ENCODE data around the gene TRPM1.
"Not testable (repeated sequence)": the region's sequence is repeated elsewhere in the genome, so short reads cannot be mapped to it uniquely, and the experiment has no call there.

TRPM1 gene

GRCh38 chr15:31098491-31098917, 3.0 kb downstream of the TRPM1 start:
- CTCF ChIA-PET = no interaction called here
- DNase-seq (ENCODE audit: extremely low spot score) = no peak
- POLR2A ChIA-PET = no interaction called here
- no peak for TF ChIP-seq SP1 (IDR thresholded peaks at IDR 0.05)
- no peak for TF ChIP-seq ZNF384 (IDR thresholded peaks at IDR 0.05)
- no peak for TF ChIP-seq ELF4 (IDR thresholded peaks at IDR 0.05)
- no peak for TF ChIP-seq BHLHE40 (IDR thresholded peaks at IDR 0.05; ENCODE audit: borderline replicate concordance)
- TF ChIP-seq FOXK2 (IDR thresholded peaks at IDR 0.05) = no peak
- no peak for TF ChIP-seq L3MBTL2 (conservative IDR thresholded peaks at IDR 0.05)
- no peak for TF ChIP-seq NFRKB (IDR thresholded peaks at IDR 0.05)
- no peak for TF ChIP-seq FOXM1 (IDR thresholded peaks at IDR 0.05; ENCODE audit: borderline replicate concordance)
- no peak for TF ChIP-seq SUZ12 (IDR thresholded peaks at IDR 0.05)
- no peak for TF ChIP-seq ARNT (IDR thresholded peaks at IDR 0.05)
- TF ChIP-seq, protein P1, sequence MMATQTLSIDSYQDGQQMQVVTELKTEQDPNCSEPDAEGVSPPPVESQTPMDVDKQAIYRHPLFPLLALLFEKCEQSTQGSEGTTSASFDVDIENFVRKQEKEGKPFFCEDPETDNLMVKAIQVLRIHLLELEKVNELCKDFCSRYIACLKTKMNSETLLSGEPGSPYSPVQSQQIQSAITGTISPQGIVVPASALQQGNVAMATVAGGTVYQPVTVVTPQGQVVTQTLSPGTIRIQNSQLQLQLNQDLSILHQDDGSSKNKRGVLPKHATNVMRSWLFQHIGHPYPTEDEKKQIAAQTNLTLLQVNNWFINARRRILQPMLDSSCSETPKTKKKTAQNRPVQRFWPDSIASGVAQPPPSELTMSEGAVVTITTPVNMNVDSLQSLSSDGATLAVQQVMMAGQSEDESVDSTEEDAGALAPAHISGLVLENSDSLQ (IDR thresholded peaks at IDR 0.05) = no peak
- no peak for TF ChIP-seq FOXA1 (IDR thresholded peaks at IDR 0.05)
- TF ChIP-seq CTBP1 (IDR thresholded peaks at IDR 0.05; ENCODE audit: borderline replicate concordance) = no peak
- no peak for TF ChIP-seq TARDBP (IDR thresholded peaks at IDR 0.05)
- TF ChIP-seq LEF1 (IDR thresholded peaks at IDR 0.05; ENCODE audit: borderline replicate concordance) = no peak
- TF ChIP-seq HDGF (IDR thresholded peaks at IDR 0.05; ENCODE audit: borderline replicate concordance) = no peak

DNA sequence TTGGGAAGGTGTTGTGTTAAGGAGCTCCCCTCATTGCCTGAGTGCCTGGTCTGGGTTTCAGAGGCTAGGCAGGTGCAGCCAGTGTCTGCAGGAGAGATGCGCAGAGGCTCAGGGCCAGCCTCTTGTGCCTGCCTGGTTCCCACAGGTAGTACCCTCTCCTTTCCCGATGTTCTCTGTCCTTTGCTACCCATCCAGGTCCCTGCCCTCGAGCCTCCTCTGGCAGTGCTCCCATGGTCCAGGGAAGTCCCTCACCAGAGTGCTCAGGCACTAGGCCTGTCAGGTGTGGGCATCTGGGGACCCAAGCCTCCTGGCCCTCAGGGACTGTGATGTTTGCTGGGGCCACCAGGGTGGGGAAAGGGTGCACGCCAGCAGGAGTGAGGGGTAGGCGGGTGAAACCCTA, 5.0 kb downstream of the TRPM1 start:
- ChIA-PET POLR2A (no interaction called here), CTCF (no interaction called here)
- TF ChIP-seq, protein P1 (IDR thresholded peaks at IDR 0.05) = no peak
- no peak for TF ChIP-seq SUZ12 (IDR thresholded peaks at IDR 0.05)
- TF ChIP-seq L3MBTL2 (conservative IDR thresholded peaks at IDR 0.05) = no peak
- TF ChIP-seq ELF4 (IDR thresholded peaks at IDR 0.05) = no peak
- TF ChIP-seq ZNF384 (IDR thresholded peaks at IDR 0.05) = no peak
- no peak for TF ChIP-seq CTBP1 (IDR thresholded peaks at IDR 0.05; ENCODE audit: borderline replicate concordance)
- TF ChIP-seq BHLHE40 (IDR thresholded peaks at IDR 0.05; ENCODE audit: borderline replicate concordance) = no peak
- no peak for TF ChIP-seq SP1 (IDR thresholded peaks at IDR 0.05)
- TF ChIP-seq LEF1 (IDR thresholded peaks at IDR 0.05; ENCODE audit: borderline replicate concordance) = no peak
- TF ChIP-seq FOXK2 (IDR thresholded peaks at IDR 0.05) = no peak
- no peak for TF ChIP-seq TARDBP (IDR thresholded peaks at IDR 0.05)
- DNase-seq (ENCODE audit: extremely low spot score) = no peak

DNA sequence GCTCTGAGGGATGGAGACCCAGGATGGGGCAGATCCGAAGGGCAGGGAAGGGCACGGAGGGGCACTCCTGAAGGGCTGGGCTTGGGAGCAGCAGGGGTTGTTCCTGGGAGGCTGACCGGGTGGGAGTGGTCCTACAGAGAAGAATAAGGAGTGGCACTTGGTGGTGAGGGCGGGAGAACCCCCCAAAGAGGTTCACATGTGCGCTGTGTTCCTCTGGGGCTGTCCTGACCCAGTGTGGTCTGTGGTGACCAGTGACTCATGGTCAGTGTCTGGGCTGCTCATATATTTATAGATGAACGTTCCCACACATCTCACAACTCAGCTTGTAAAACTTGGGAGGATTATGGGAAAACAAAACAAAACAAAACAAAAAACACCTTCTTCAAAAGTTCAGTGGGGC, 10.0 kb downstream of the TRPM1 start:
- CTCF ChIA-PET = no interaction called here

DNA sequence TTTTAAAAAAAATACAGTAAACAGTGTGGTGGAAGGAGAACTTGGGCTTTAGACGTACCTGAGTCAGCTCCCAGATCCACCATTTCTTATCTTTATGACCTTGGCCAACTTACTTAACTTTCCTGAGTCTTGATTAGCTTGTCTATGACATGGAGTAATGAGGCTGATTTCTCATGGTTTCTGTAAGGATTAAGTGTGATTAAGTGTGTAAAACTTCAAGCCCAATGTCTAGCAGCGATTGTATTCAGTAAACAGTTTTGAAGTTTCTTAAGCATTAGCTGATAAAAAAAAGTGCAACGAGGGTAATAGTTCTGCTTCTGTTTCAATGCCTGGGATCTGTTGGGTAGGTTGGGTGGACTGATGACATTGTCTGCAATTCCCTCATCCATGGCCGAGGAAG, 10.8 kb downstream of the TRPM1 start:
- POLR2A ChIA-PET = no interaction called here
- TF ChIP-seq SUZ12 (IDR thresholded peaks at IDR 0.05) = no peak
- DNase-seq (ENCODE audit: extremely low spot score) = no peak
- CTCF ChIA-PET = no interaction called here

More for the DNA sequence above, 10.0 kb downstream of the TRPM1 start:
- POLR2A ChIA-PET = no interaction called here
- DNase-seq (ENCODE audit: extremely low spot score) = no peak
- no peak for TF ChIP-seq HDGF (IDR thresholded peaks at IDR 0.05; ENCODE audit: borderline replicate concordance)
- TF ChIP-seq NFRKB (IDR thresholded peaks at IDR 0.05) = no peak
- no peak for TF ChIP-seq ARNT (IDR thresholded peaks at IDR 0.05)
- no peak for TF ChIP-seq BHLHE40 (IDR thresholded peaks at IDR 0.05; ENCODE audit: borderline replicate concordance)
- TF ChIP-seq FOXM1 (IDR thresholded peaks at IDR 0.05; ENCODE audit: borderline replicate concordance) = no peak

DNA sequence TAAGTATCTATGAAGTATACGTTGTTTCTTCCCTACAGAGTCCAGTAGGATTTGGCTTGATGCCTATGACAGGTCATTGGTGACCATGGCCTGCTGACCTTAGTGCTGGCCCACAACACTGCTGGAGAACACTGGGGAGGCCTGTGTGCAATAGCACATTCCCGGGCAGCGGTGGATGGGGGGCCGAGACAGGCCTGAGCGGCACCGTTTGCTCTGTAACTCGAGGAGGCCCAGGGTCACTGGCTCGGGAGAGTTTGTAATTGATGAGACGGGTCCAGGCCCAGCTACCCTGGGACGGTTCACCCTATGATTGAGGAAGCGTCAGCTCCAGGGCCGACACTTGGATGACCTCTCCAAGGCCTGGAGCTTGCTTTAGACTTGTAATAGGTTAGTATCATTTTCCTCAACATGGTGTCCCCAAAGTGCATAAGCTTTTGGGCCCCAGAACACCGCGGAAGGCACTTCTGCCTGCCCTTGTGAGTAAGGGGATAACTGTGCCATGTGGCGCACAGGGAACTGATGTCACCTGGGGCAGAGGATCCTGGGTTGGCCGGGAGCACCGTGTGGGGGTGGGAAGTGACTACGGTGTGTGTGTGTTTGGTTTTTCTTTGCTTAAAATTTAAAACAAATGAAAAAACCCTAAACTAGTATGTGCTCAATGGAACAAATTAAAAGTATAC, 12.0 kb downstream of the TRPM1 start:
- TF ChIP-seq BHLHE40 (IDR thresholded peaks at IDR 0.05; ENCODE audit: borderline replicate concordance) = no peak
- no peak for TF ChIP-seq FOXA1 (IDR thresholded peaks at IDR 0.05)
- DNase-seq (ENCODE audit: extremely low spot score) = no peak
- POLR2A ChIA-PET = no interaction called here
- CTCF ChIA-PET = no interaction called here

DNA sequence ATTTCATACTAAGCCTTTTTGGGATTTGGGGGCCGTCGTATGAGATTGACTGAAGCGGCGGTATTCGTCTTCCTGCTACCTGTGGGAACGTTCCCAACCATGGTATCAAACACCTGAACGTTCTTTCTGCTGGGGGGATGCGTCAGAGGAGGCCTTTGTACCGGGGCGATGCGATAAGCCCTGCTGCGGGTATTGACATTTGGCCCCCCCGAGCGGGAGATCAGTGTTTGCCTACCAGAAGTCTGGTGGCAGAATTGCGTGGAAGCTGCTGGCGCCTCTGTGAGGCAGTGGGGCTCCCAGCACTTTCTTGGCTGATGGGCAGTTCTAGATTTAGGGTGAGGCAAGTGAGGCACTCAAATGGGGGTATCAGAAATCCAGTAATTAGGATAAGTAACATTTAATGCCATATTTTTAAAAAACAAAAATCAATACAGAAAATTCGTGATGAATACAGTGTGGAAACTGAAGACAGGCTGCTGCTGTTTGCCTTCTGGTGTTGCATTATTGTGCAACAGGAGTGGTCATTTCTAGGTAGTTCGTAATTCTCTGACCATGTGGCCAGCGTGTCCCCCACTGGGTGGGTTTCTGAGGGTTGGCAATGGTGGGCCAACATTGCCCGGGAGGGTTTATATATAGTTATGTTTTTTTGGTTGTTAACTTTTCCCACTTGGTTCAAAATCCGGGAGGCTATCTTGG, 12.7 kb downstream of the TRPM1 start:
- TF ChIP-seq SUZ12 (IDR thresholded peaks at IDR 0.05) (no peak), NFRKB (IDR thresholded peaks at IDR 0.05) (no peak), L3MBTL2 (conservative IDR thresholded peaks at IDR 0.05) (no peak), ARNT (IDR thresholded peaks at IDR 0.05) (no peak), FOXK2 (IDR thresholded peaks at IDR 0.05) (no peak), ELF4 (IDR thresholded peaks at IDR 0.05) (no peak), HDGF (IDR thresholded peaks at IDR 0.05; ENCODE audit: borderline replicate concordance) (no peak), FOXA1 (IDR thresholded peaks at IDR 0.05) (no peak)
- CTCF ChIA-PET = no interaction called here
- POLR2A ChIA-PET = no interaction called here
- no peak for DNase-seq (ENCODE audit: extremely low spot score)

GRCh38 chr15:31088041-31088440, 13.5 kb downstream of the TRPM1 start:
- DNase-seq (ENCODE audit: extremely low spot score); CTCF ChIA-PET; POLR2A ChIA-PET: not testable (repeated sequence)

DNA sequence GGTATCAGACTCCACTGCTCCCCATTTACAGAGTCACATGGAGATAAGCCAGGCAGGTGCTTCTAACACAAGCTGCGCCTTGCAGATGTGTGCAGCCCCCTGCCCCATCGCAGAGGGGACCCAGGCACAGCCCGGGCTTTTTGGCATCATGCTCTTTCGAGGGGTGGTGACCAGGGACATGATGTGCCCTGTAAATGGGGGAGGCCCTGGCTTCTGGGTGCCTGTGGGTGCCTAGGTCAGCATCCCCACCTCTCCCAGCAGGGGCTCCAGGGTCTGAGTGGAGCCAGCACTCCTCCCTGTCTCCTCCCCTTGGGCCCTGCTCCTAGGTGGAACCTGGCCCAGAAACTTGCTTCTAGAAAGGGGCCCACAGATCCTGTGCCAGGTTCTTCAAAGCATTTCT, 15.2 kb downstream of the TRPM1 start:
- no peak for TF ChIP-seq LEF1 (IDR thresholded peaks at IDR 0.05; ENCODE audit: borderline replicate concordance)
- no peak for TF ChIP-seq BHLHE40 (IDR thresholded peaks at IDR 0.05; ENCODE audit: borderline replicate concordance)
- no peak for TF ChIP-seq ARNT (IDR thresholded peaks at IDR 0.05)
- no peak for TF ChIP-seq FOXA1 (IDR thresholded peaks at IDR 0.05)
- TF ChIP-seq CTBP1 (IDR thresholded peaks at IDR 0.05; ENCODE audit: borderline replicate concordance) = no peak
- TF ChIP-seq FOXM1 (IDR thresholded peaks at IDR 0.05; ENCODE audit: borderline replicate concordance) = no peak
- TF ChIP-seq HDGF (IDR thresholded peaks at IDR 0.05; ENCODE audit: borderline replicate concordance) = no peak
- TF ChIP-seq ZNF384 (IDR thresholded peaks at IDR 0.05) = no peak
- no peak for TF ChIP-seq L3MBTL2 (conservative IDR thresholded peaks at IDR 0.05)
- TF ChIP-seq NFRKB (IDR thresholded peaks at IDR 0.05) = no peak
- TF ChIP-seq ELF4 (IDR thresholded peaks at IDR 0.05) = no peak
- no peak for TF ChIP-seq FOXK2 (IDR thresholded peaks at IDR 0.05)
- TF ChIP-seq SP1 (IDR thresholded peaks at IDR 0.05) = no peak
- TF ChIP-seq TARDBP (IDR thresholded peaks at IDR 0.05) = no peak
- TF ChIP-seq, protein P1 (IDR thresholded peaks at IDR 0.05) = no peak
- TF ChIP-seq SUZ12 (IDR thresholded peaks at IDR 0.05) = no peak
- DNase-seq (ENCODE audit: extremely low spot score) = no peak
- POLR2A ChIA-PET = no interaction called here
- CTCF ChIA-PET = no interaction called here

All from HEK293T (cell line).